Left lung (tissue), 10 donors: ENCODE measurements around the gene GRM1. TPM values are rescaled to one million over a fixed set of nuclear protein-coding genes. Genes with fewer than 3 reads are reported as not detected.

Experiments used
- ATAC-seq: fragments of 200-7000 bp; cut with Tn5 transposase; one replicate; pipeline ENCODE4 v1.9.1; 2020; ENCODE audit warnings: moderate library complexity
- DNase-seq, 4 donors: peaks; one replicate each; pipeline ENCODE4 v3.0.0-alpha.2; 2013 to 2020
- H3K27ac ChIP-seq, 2 donors: fragments of 200-600 bp; sonication (generic) in 1 of 2; one replicate each; pipeline versions ENCODE4 v1.5.0 to v1.8.0; 2020 to 2021
- H3K27me3 ChIP-seq, 2 donors: fragments of 200-600 bp; sonication (generic) in 1 of 2; one replicate each; pipeline versions ENCODE4 v1.5.0 to v1.8.0; 2020 to 2021
- H3K36me3 ChIP-seq, 2 donors: fragments of 200-600 bp; sonication (generic) in 1 of 2; one replicate each; pipeline versions ENCODE4 v1.5.0 to v1.8.0; 2020 to 2021
- H3K4me1 ChIP-seq, 2 donors: fragments of 200-600 bp; one replicate each; pipeline ENCODE4 v1.8.0; 2021
- H3K4me3 ChIP-seq, 2 donors: fragments of 200-600 bp; sonication (generic) in 1 of 2; one replicate each; pipeline versions ENCODE4 v1.5.0 to v1.8.0; 2020 to 2021; ENCODE audit warnings: mild to moderate bottlenecking in 1 of 2
- H3K9me3 ChIP-seq, 2 donors: fragments of 200-600 bp; sonication (generic) in 1 of 2; one replicate each; pipeline versions ENCODE4 v1.5.0 to v1.8.0; 2020 to 2021
- CTCF ChIP-seq, 2 donors: fragments of 200-600 bp; sonication (generic) in 1 of 2; IDR thresholded peaks; one replicate each; pipeline versions ENCODE4 v1.5.0 to v1.8.0; 2021; ENCODE audit warnings: antibody characterized with exemption in 2 of 2
- intact Hi-C, 2 donors: fragments of 100-400 bp; cut with DNase I; formaldehyde crosslinking; loops; one replicate each; pipeline versions ENCODE4 v1.11.2 to v1.14.2; 2022
- polyA plus RNA-seq, 6 donors: library from polyadenylated mRNA; unstranded; fragments of 120-200 nt; gene quantifications; one replicate each; pipeline ENCODE4 v1.2.1, GENCODE V29; 2013; ENCODE audit not compliant: insufficient read length in 6 of 6
- total RNA-seq, 2 donors: library from RNA; stranded (reverse); fragmentation: NEBNext Ultra II Directional; extraction: Animal tissue kit (Norgen Biotek cat#: 25700); gene quantifications; one replicate each; pipeline ENCODE4 v1.2.1, GENCODE V29; 2021
- donor health status: DM: no; HTN: yes; CAD: no.
- donor health status: DM: no; HTN: no; CAD: no.

The GRM1 gene
- total and polyA plus RNA-seq, 8 donors: 0.04 to 0.10 (median 0.07) TPM; not detected in 1

- Histone ChIP-seq H3K4me1 (no peaks in the 10 kb centered on the region), H3K36me3 (no peaks in the 10 kb centered on the region), H3K27me3 (no peaks in the 10 kb centered on the region), H3K27ac (no peak overlapping the region), H3K4me3 (no peak overlapping the region), H3K9me3 (no peaks in the 10 kb centered on the region)
- no peak for TF ChIP-seq CTCF (IDR thresholded peaks at IDR 0.05)
- DNase-seq: no peak
- intact Hi-C loops: no loop called here
- no peak for ATAC-seq
These were observed 390.7 kb downstream of the GRM1 start for GRCh38 chr6:146419576-146419975.

- ATAC-seq: no peak
- Histone ChIP-seq H3K27me3 (no peaks in the 10 kb centered on the region), H3K9me3 (no peaks in the 10 kb centered on the region), H3K27ac (no peak overlapping the region), H3K4me1 (no peaks in the 10 kb centered on the region), H3K36me3 (no peaks in the 10 kb centered on the region), H3K4me3 (no peak overlapping the region)
- no peak for DNase-seq
- TF ChIP-seq CTCF (IDR thresholded peaks at IDR 0.05): no peak
- intact Hi-C loops: no loop called here
These were observed 391.4 kb downstream of the GRM1 start for GRCh38 chr6:146420255-146420654.

- H3K4me1 ChIP-seq: no peaks in the 10 kb centered on the region
- H3K27me3 ChIP-seq: no peaks in the 10 kb centered on the region
- no peak for ATAC-seq
- no peaks in the 10 kb centered on the region for H3K9me3 ChIP-seq
- no peak for TF ChIP-seq CTCF (IDR thresholded peaks at IDR 0.05)
- intact Hi-C loops: no loop called here
- H3K4me3 ChIP-seq: no peak overlapping the region
- H3K36me3 ChIP-seq: no peaks in the 10 kb centered on the region
- no peak overlapping the region for H3K27ac ChIP-seq
- no peak for DNase-seq
These were observed 394.0 kb downstream of the GRM1 start for GRCh38 chr6:146422789-146423375.

- H3K27me3 ChIP-seq: no peaks in the 10 kb centered on the region
- H3K9me3 ChIP-seq: no peaks in the 10 kb centered on the region
- no peak overlapping the region for H3K27ac ChIP-seq
- no peak overlapping the region for H3K4me3 ChIP-seq
- H3K4me1 ChIP-seq: no peaks in the 10 kb centered on the region
- no peak for ATAC-seq
- TF ChIP-seq CTCF (IDR thresholded peaks at IDR 0.05): no peak
- intact Hi-C loops: no loop called here
- no peak for DNase-seq
- H3K36me3 ChIP-seq: no peaks in the 10 kb centered on the region
These were observed 394.6 kb downstream of the GRM1 start for GRCh38 chr6:146423452-146423851.

- no peaks in the 10 kb centered on the region for H3K9me3 ChIP-seq
These were observed 397.7 kb downstream of the GRM1 start for GRCh38 chr6:146426516-146426915.

More at GRCh38 chr6:146426516-146426915, 397.7 kb downstream of the GRM1 start:
- no peak overlapping the region for H3K4me3 ChIP-seq
- DNase-seq (peak in 1 of 4 donors; percentile 22), ATAC-seq (no peak)
- no peaks in the 10 kb centered on the region for H3K4me1 ChIP-seq
- no peak overlapping the region for H3K27ac ChIP-seq
- no peak for TF ChIP-seq CTCF (IDR thresholded peaks at IDR 0.05)
- intact Hi-C loops: no loop called here
- no peaks in the 10 kb centered on the region for H3K36me3 ChIP-seq
- no peaks in the 10 kb centered on the region for H3K27me3 ChIP-seq
